COLO829 (cell line): ENCODE data around the gene OR51D1.

ENCODE experiments used
- DNase-seq: peaks from one replicate; pipeline ENCODE4 v3.0.0; 2012; ENCODE audit warnings: low spot score

OR51D1 gene

GRCh38 chr11:4645974-4646373, 8.7 kb downstream of the OR51D1 start:
- no peak for DNase-seq

- no peak for DNase-seq
Observed at GRCh38 chr11:4647766-4648165, 10.5 kb downstream of the OR51D1 start.

- DNase-seq = no peak
Observed at GRCh38 chr11:4654635-4655369, 17.5 kb downstream of the OR51D1 start.

GRCh38 chr11:4658629-4659445, 21.6 kb downstream of the OR51D1 start:
- no peak for DNase-seq

- no peak for DNase-seq
Observed at GRCh38 chr11:4662876-4663275, 25.6 kb downstream of the OR51D1 start.

GRCh38 chr11:4664183-4664582, 26.9 kb downstream of the OR51D1 start:
- no peak for DNase-seq

GRCh38 chr11:4664786-4665185, 27.5 kb downstream of the OR51D1 start:
- DNase-seq = no peak

- DNase-seq = no peak
Observed at GRCh38 chr11:4665424-4665823, 28.1 kb downstream of the OR51D1 start.

- no peak for DNase-seq
Observed at GRCh38 chr11:4671741-4672140, 34.5 kb downstream of the OR51D1 start.

GRCh38 chr11:4672470-4672869, 35.2 kb downstream of the OR51D1 start:
- DNase-seq = no peak

- no peak for DNase-seq
Observed at GRCh38 chr11:4673781-4674180, 36.5 kb downstream of the OR51D1 start.

GRCh38 chr11:4677948-4678347, 40.7 kb downstream of the OR51D1 start:
- DNase-seq = no peak

- no peak for DNase-seq
Observed at GRCh38 chr11:4680341-4680740, 43.1 kb downstream of the OR51D1 start.

- DNase-seq = no peak
Observed at GRCh38 chr11:4682623-4683419, 45.5 kb downstream of the OR51D1 start.

- no peak for DNase-seq
Observed at GRCh38 chr11:4684631-4685285, 47.5 kb downstream of the OR51D1 start.
